GM12801 (cell line): ENCODE measurements around the gene GGT6.

Experiments used
- CTCF ChIP-seq: IDR thresholded peaks from one replicate; pipeline ENCODE4 v1.5.1; 2011; ENCODE audit warnings: control low read depth; ENCODE audit not compliant: insufficient read length; ENCODE audit errors: extremely low read depth

GGT6 gene

GRCh38 chr17:4553669-4554068 lies 6.7 kb downstream of the GGT6 start:
- no peak for TF ChIP-seq CTCF

GRCh38 chr17:4551796-4552525 lies 8.4 kb downstream of the GGT6 start:
- TF ChIP-seq CTCF: no peak

- TF ChIP-seq CTCF: no peak
Measured at GRCh38 chr17:4551141-4551540, 9.2 kb downstream of the GGT6 start.

- TF ChIP-seq CTCF: no peak
Measured at GRCh38 chr17:4550534-4551039, 9.8 kb downstream of the GGT6 start.

- TF ChIP-seq CTCF: no peak
Measured at GRCh38 chr17:4549781-4550533, 10.4 kb downstream of the GGT6 start.

- TF ChIP-seq CTCF: no peak
Measured at GRCh38 chr17:4548721-4549531, 11.5 kb downstream of the GGT6 start.

GRCh38 chr17:4548061-4548461 lies 12.3 kb downstream of the GGT6 start:
- TF ChIP-seq CTCF: no peak
